Measurements from ENCODE around the gene FBXW12.
A peak's percentile ranks its signal among the peaks of the same experiment; 100 is the strongest.

Gene FBXW12

GRCh38 chr3:48423883-48424695, 52.1 kb downstream of the FBXW12 start:
- no peak for DNase-seq

DNA sequence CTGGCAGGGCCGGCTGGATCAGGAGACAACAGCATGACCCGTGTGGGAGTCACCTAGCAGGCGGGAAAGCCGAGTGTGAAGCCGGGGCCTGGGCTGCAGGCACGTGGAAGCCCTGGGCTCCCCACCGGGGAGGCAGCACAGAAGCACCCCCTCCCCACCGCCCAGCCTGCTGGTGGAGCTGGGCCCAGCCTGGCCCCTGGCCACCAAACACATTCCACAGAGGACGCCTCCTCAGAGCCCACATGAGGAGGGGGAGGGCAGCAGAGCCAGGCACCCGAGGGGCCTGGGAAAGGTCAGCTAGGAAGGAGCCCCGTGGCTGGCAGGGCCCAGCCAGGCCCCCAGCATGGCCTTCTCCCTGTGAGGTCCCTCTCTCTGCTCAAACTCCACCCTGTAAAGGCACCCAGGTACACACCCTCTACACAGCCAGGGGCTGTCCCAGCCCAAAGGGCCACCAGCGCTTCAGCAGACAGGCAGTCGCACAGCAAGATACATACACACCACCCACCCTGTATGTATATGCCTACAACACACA, 53.3 kb downstream of the FBXW12 start:
- no peak for DNase-seq

DNA sequence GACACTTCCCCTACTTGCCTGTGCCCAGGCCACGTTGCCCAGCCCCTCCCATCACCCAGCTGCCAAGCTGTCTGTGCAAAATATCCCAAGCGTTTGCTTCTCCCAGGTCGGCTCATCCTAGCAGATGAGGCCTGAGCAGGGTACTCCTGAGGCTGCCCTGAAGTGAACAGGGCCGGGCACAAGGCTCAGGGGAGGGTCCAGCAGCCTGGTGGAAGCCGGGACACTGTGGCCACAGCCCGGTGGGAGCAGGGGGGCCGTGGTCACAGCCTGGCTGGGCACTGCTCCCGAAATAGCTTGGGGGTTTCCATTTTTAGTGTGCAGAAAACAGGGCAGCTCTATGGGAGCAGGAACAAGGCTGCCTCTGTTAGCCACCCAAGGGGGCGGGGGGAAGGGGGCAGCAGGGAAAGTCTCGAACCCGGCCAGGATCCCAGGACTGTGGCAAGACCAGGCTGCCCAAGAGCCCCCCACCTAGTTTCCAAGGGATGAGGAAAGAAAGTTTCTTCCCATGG, 54.4 kb downstream of the FBXW12 start:
- no peak for DNase-seq

GRCh38 chr3:48426944-48427629, 55.1 kb downstream of the FBXW12 start:
- DNase-seq = no peak

DNA sequence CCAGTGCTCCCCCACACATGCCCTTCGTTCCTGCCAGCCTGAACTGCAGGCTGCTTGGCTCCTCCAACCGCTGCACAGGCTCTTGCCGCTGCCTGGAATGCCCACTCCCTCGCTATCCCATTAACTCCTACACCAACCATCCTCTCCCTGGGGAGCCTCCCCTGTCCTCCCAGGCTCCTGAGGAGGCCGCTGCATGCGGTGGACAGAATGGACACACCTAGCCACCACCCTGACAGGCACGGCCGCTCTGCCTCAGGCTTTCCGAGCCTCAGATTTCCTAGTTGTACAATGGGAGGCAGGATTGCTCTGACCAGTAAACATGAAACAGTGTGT, 55.6 kb downstream of the FBXW12 start:
- no peak for DNase-seq

- DNase-seq = no peak
These were observed 56.1 kb downstream of the FBXW12 start for GRCh38 chr3:48428088-48428571.

- no peak for DNase-seq
These were observed 56.7 kb downstream of the FBXW12 start for GRCh38 chr3:48428572-48429316.

DNA sequence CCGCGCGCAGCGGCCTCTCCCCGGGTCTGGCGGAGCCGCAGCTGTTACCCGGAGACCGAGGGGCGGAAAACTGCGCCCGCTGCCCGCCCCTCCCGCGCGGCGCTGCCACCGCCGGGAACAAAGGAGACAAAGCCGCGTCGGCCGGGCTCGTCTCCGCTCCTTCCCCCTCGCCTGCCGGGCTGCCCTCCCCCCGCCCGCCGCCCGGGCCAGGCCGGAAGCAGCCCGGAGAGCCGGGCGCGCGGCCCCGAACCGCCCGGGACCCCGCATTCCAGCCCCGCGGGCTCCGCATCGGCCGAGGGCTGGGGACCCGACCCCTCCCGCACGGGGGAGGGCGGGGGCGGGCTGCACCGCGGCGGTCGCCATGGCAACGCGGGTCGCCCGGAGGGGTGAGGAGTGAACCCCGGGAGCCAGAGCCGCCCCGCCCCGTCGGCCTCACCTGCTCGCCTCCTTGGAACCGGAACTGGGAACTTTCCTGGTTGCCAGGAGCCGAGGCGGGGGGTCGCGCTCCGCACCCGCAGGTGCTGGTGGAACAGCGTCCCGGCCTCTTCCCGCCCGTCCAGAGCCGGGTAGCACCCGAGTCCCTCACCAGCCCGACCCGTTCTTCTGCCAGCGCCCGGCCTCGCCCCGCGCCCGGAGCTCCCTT, 57.4 kb downstream of the FBXW12 start:
- peak; percentile 55 for DNase-seq

GRCh38 chr3:48429960-48430707, 58.1 kb downstream of the FBXW12 start, which contains the start of gene PLXNB1:
TSS of gene PLXNB1 (minus strand) at chr3:48430086. CDS start at chr3:48424611, 5,475 bp downstream.
- DNase-seq = no peak

DNA sequence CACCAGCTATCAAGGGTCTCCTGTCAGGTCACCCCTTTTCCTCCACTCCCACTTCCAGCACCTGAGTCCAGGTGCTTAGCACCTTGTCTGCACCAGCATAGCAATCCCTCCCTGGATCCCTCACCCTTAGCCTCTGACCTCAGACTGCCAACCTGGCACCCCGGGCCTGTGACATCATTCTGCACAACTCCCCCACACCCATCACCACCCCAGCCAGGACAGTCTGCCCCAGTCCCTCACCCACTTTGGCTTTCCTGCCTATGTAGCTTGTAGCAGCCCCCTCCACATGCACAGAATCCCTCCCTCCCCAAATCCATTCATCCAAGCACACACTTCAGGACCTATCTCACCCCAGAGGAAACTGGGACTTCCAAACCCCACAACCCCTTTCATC, 58.7 kb downstream of the FBXW12 start:
- no peak for DNase-seq

DNA sequence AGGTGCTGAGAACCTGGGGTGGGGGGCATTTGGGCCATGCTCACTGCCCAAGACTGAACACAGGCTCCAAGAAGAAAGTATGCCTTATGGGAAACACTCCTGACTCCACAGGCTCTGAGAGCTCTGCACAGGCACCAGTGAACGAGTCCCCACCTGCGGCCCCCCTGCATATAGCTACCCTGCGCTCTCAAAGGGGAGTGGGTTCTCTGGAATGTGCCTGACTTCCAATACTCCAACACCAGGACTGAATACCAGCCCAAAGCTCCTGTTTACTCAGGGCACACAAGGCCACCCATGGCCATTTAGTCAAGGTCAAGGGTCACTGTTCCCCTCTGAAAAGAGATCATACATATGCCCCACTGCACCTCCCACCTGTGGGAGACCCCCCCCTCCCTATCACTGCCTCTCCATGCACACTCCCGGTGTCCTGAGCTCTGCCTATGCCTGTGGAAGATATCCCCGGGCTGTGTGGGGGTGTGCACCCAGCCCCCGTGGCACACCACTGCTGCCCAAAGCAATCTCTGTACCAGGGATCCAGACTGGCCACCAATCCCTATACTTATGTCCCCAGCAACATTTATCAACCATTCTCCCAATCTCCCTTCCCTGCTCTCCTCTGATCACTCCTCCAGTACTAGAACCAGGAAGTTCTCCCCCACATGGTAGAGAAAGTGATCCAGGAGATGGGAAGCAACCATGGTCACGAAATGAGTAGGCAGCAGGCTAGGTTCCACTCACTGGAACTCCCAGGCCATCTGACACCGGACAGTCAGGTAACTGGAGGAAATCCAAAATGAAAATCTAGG, 59.4 kb downstream of the FBXW12 start:
- no peak for DNase-seq

DNA sequence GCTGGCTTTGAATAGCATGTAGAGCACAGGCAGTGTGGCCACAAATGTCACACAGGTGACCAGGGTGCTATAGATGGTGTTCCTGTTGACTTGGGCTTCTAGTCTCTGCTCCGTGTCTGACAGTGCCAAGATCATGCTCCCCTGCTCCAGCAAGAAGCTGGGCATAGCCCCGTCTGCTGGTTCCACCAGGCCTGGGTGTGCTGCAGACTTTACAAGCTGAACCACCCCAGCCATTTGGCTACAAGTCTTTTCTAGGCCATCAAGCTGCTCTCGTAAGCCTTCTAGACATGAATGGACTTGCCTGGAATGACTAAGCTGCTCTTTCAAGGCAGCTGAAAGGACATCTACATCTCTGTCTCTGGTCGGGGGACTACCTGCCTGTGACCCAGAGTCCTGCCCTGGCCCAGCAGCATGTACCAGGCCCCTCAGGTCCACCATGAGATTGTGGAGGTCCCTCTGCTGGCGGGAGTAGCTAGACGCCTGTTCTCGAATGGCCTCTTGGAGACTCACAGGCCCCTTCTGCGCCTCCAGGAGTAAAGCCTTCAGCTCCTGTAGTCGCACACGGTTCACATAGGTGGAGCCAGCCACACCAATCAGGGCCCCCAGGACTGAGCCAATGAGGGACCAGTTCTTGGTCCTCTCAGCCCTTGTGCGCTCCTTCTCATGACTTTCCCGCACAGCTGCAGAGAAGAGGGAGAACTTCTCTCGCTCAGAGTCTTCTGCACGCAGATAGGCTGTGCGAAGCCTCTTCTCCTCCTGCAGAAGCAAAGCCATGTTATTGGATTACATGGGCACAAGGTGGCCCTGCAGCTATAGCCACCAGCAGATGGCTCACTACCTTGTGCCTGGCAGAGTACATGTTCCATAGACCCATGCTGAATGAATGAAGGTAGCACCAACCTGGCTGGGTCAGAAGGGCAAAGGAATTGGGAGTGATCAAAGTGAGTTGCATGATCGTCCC, 60.7 kb downstream of the FBXW12 start:
- no peak for DNase-seq

GRCh38 chr3:48433472-48434118, 61.6 kb downstream of the FBXW12 start:
- no peak for DNase-seq

DNA sequence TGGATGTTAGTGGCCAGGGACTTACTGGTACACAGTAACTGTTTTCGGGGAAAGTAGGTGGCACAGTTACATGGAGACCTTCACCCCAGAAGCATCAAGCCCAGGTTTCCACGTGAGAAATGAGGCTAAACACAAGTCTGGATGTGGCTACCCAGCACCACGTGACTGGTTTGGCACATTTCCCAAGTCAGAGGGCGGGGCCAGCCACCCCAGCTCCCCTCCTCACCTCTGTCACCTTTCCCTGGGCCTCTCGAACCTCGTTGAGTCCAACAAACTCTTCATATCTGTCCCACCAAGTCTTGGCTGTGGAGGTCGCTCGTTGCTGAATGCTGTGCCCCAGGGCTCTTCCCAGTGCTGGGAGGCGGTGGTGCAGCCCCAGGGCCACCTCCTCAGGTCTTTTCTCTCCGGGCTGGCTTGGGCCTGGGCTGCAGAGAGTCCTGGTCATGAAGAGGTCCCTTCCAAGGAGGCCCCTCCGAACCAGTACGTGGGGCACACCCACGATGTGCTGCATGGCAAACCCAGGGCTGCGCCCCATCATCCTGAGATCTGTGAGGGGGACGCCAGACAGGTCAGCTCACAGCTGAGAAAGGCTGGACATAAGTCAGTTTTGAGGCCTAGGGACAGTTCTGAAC, 62.7 kb downstream of the FBXW12 start:
- DNase-seq = no peak

- no peak for DNase-seq
These were observed 63.2 kb downstream of the FBXW12 start for GRCh38 chr3:48435223-48435595.

DNA sequence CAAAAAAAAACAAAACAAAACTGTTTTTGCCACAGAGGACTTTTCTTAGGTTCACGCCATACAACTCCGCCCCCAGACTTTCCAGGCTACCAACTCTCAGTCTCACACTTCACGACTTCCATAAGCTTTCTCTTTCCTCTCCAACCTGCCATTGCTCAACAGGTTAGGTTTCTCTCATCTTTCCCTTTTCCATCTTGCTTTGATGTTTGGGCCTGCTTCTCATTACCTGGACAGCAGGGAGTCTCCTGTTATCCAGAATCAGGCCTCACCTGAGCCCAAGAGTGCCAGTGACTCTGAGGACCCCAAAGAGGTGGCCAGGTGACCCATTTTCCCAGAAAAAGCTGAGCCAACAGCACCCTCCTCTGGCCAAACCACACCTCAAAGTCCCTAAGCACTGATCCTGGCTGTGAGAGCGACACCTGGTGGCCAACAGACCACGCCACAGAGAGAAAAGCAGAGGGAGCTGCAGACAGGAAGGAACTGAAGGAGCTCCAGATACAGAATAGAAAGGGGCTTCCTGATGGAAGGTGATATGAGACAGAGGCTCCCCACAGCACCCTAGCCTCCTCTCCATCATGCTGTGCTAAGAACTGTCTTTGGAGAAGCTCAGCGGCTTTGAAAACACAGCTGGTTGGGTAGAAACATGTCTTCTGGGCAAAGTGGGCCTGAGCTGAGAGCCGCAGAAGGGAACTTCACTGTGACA, 63.9 kb downstream of the FBXW12 start:
- peak; percentile 84 for DNase-seq

DNA sequence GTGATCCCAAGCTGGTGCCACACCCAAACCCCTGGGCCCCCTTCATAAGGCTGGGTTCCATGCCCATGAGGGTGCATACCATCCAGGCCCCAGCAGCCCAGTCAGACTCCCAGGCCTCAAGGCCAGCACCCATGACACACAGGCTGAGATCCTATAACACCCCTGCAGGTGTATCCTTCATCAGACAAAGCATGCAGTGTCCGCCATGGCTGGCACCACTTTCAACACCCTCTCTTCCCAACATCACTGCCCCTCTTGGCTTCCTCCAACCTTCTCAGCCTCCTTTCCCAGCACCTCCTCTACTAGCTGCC, 64.4 kb downstream of the FBXW12 start:
- DNase-seq = no peak

DNA sequence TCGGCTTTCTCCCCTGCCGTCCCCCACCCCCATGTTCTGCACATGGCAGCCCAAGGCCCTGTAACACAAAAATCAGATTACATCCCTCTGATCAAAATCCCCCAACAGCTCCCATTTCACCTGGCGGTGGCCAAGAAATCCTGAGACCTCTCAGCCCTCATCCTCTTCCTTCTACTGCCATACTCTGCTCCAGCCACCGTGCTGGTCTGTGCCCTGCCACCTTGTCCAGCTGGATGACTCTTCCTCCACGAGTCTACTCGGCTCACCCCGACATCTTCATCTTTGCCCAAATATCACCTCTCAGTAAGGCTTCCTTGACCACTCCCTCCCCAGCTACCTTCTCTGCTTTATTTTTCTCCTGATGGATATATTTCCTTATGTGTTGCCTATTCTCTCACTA, 64.8 kb downstream of the FBXW12 start:
- DNase-seq = no peak

All from activated T-cell treated with anti-CD3 and anti-CD28 coated beads for 4 hours (primary cell).